HG02588 (cell line): ENCODE data around the gene HEPHL1.

Experiments
- ATAC-seq: cut with Tn5 transposase; IDR thresholded peaks from one replicate; pipeline ENCODE4 v1.9.1; 2021; ENCODE audit warnings: mild to moderate bottlenecking, moderate library complexity; ENCODE audit not compliant: unreplicated experiment

The HEPHL1 gene

GRCh38 chr11:94128746-94129511 is 107.8 kb downstream of the HEPHL1 start, which contains the start of gene PANX1:
Gene PANX1 (plus strand): TSS chr11:94128841. CDS start chr11:94129313, 472 bp downstream.
- ATAC-seq: peak; percentile 84

GRCh38 chr11:94129512-94130297 is 108.6 kb downstream of the HEPHL1 start:
- no peak for ATAC-seq

GRCh38 chr11:94130298-94131046 is 109.3 kb downstream of the HEPHL1 start:
- no peak for ATAC-seq

GRCh38 chr11:94131047-94131717 is 110.0 kb downstream of the HEPHL1 start:
- no peak for ATAC-seq

GRCh38 chr11:94131718-94132115 is 110.6 kb downstream of the HEPHL1 start:
- ATAC-seq: no peak

- ATAC-seq: no peak
These were observed 111.0 kb downstream of the HEPHL1 start for GRCh38 chr11:94132152-94132558.

- no peak for ATAC-seq
These were observed 111.8 kb downstream of the HEPHL1 start for GRCh38 chr11:94132823-94133408.

GRCh38 chr11:94133752-94134151 is 112.6 kb downstream of the HEPHL1 start:
- no peak for ATAC-seq

- ATAC-seq: peak; percentile 53
These were observed 113.7 kb downstream of the HEPHL1 start for GRCh38 chr11:94134651-94135512.

- ATAC-seq: no peak
These were observed 118.3 kb downstream of the HEPHL1 start for GRCh38 chr11:94139416-94139815.

- ATAC-seq: no peak
These were observed 119.1 kb downstream of the HEPHL1 start for GRCh38 chr11:94140154-94140655.

- no peak for ATAC-seq
These were observed 120.6 kb downstream of the HEPHL1 start for GRCh38 chr11:94141511-94142307.

GRCh38 chr11:94142308-94143281 is 121.4 kb downstream of the HEPHL1 start:
- no peak for ATAC-seq

- ATAC-seq: no peak
These were observed 123.1 kb downstream of the HEPHL1 start for GRCh38 chr11:94144216-94144615.

GRCh38 chr11:94144664-94145063 is 123.5 kb downstream of the HEPHL1 start:
- no peak for ATAC-seq

- no peak for ATAC-seq
These were observed 124.3 kb downstream of the HEPHL1 start for GRCh38 chr11:94145431-94145830.

GRCh38 chr11:94145916-94146315 is 124.8 kb downstream of the HEPHL1 start:
- no peak for ATAC-seq
